K562 (cell line): ENCODE results near the gene PTPN14. TPM values are rescaled to one million over a fixed set of nuclear protein-coding genes. Genes with fewer than 3 reads are reported as not detected.

Experiments
- ATAC-seq: fragments of 200-7000 bp; cut with Tn5 transposase; 3 replicates; pipeline ENCODE4 v1.9.1; 2020; ENCODE audit warnings: moderate library complexity
- BruUV-seq: library from RNA; stranded (reverse); fragments of 400-500 nt; replicated peaks from 2 replicates; lab custom pipeline; 2021; lab: Mats Ljungman, UMichigan
- CTCF ChIA-PET: fragments of 300-600 bp; formaldehyde crosslinking; extraction: SDS; loops from one replicate; lab custom pipeline; 2021; ENCODE audit warnings: low intra/inter-chr PET ratio; lab: Yijun Ruan, JAX
- POLR2A ChIA-PET: fragments of 300-600, 350-650 bp; sonication (Branson Sonifier 250); formaldehyde crosslinking; extraction: SDS; loops from one replicate; lab custom pipeline; 2021; ENCODE audit warnings: antibody characterized with exemption, inconsistent platforms; lab: Yijun Ruan, JAX
- DNase-seq, 4 experiments: peaks; one replicate each; pipeline versions ENCODE4 v3.0.0 to v3.0.0-alpha.2; 2011 to 2018; ENCODE audit warnings: low spot score in 3 of 4, mixed read lengths in 3 of 4; ENCODE audit errors: extremely low read depth in 1 of 4
- FAIRE-seq: peaks from 2 replicates; lab custom pipeline; 2011; peaks lifted over from hg19 to GRCh38; lab: Jason Lieb, UNC
- H2AFZ ChIP-seq: 2 replicates; pipeline ENCODE4 v1.6.0; 2011; ENCODE audit warnings: low read depth, low read length, control low read depth, inconsistent platforms
- H3K27ac ChIP-seq: fragments of 200-600 bp; 3 replicates; pipeline ENCODE4 v1.8.0; 2011; ENCODE audit warnings: low read depth, mild to moderate bottlenecking, control low read depth, inconsistent platforms, low read length, moderate library complexity, mixed read lengths; ENCODE audit errors: extremely low read depth
- H3K27me3 ChIP-seq, 2 experiments: fragments of 300-600 bp in 1 of 2; 2 replicates in 1 of 2; 3 replicates in 1 of 2; pipeline versions ENCODE4 v1.6.0 to v1.8.0; 2011; ENCODE audit warnings: inconsistent platforms in 2 of 2, low read length in 2 of 2, mild to moderate bottlenecking in 1 of 2, mixed read lengths in 1 of 2, moderate library complexity in 1 of 2; ENCODE audit not compliant: control insufficient read depth in 2 of 2, insufficient read depth in 2 of 2
- H3K36me3 ChIP-seq: fragments of 300-600 bp; 3 replicates; pipeline ENCODE4 v1.8.0; 2011; ENCODE audit warnings: mild to moderate bottlenecking, low read length, inconsistent platforms; ENCODE audit not compliant: control insufficient read depth, insufficient read depth
- H3K4me1 ChIP-seq, 2 experiments: fragments of 200-600 bp in 1 of 2; replicated peaks in 1 of 2; 2 replicates in 1 of 2; 3 replicates in 1 of 2; pipeline versions ENCODE4 v1.5.1 to v1.8.0; 2011; ENCODE audit warnings: inconsistent platforms in 2 of 2, low read length in 2 of 2, mild to moderate bottlenecking in 1 of 2, mixed read lengths in 1 of 2, moderate library complexity in 1 of 2; ENCODE audit not compliant: control insufficient read depth in 2 of 2, insufficient read depth in 2 of 2
- H3K4me2 ChIP-seq: 2 replicates; pipeline ENCODE4 v1.6.1; 2011; ENCODE audit warnings: low read length, control low read depth, inconsistent platforms, mixed read lengths; ENCODE audit not compliant: insufficient read depth
- H3K4me3 ChIP-seq: fragments of 200-600 bp; sonication (generic), shearing (Covaris generic); 2 replicates; pipeline ENCODE4 v1.5.1; 2016; ENCODE audit warnings: control low read depth, inconsistent platforms
- H3K79me2 ChIP-seq: fragments of 200-600 bp; 3 replicates; pipeline ENCODE4 v1.8.0; 2011; ENCODE audit warnings: low read length, inconsistent platforms; ENCODE audit not compliant: control insufficient read depth, insufficient read depth
- H3K9ac ChIP-seq, 2 experiments: 2 replicates each; pipeline versions ENCODE4 v1.6.0 to v1.6.1; 2011; ENCODE audit warnings: low read depth in 2 of 2, low read length in 2 of 2, control low read depth in 1 of 2, inconsistent platforms in 1 of 2, mild to moderate bottlenecking in 1 of 2, mixed read lengths in 1 of 2; ENCODE audit not compliant: insufficient read depth in 1 of 2
- H3K9me1 ChIP-seq: one replicate; pipeline ENCODE4 v1.6.0; 2011; ENCODE audit warnings: inconsistent platforms, mild to moderate bottlenecking, low read length, moderate library complexity; ENCODE audit not compliant: control insufficient read depth, insufficient read depth
- H3K9me3 ChIP-seq: replicated peaks from 2 replicates; pipeline ENCODE4 v1.5.1; 2011; ENCODE audit warnings: low read depth, low read length, inconsistent platforms; ENCODE audit not compliant: control insufficient read depth, insufficient read depth
- H4K20me1 ChIP-seq: replicated peaks from 2 replicates; pipeline ENCODE4 v1.6.1; 2011; ENCODE audit warnings: low read length, inconsistent platforms, mixed read lengths; ENCODE audit not compliant: control insufficient read depth, insufficient read depth
- ATF1 ChIP-seq, 2 experiments: fragments of 450-650 bp in 1 of 2; IDR thresholded peaks; 2 replicates each; pipeline ENCODE4 v1.6.1; 2016; ENCODE audit warnings: missing compliant biosample characterization in 1 of 2, missing genetic modification characterization in 1 of 2
- DNMT1 ChIP-seq: fragments of 450-650 bp; IDR thresholded peaks from 2 replicates; pipeline ENCODE4 v1.6.1; 2016; ENCODE audit warnings: antibody characterized with exemption, mild to moderate bottlenecking
- LARP7 ChIP-seq: fragments of 450-650 bp; IDR thresholded peaks from 2 replicates; pipeline ENCODE4 v1.6.1; 2016
- U2AF1 ChIP-seq: fragments of 200-400 bp; formaldehyde crosslinking; optimal IDR thresholded peaks from 2 replicates; pipeline ENCODE3; 2017; ENCODE audit warnings: mild to moderate bottlenecking, low read depth, low read length, moderate library complexity
- ZNF41 ChIP-seq: fragments of 250-450 bp; sonication (Bioruptor Pico); conservative IDR thresholded peaks from 2 replicates; pipeline ENCODE4 v1.4.0; 2020; ENCODE audit warnings: mild to moderate bottlenecking
- WGBS: fragments of 100-300 bp; shearing (Covaris generic); methylation state at CpG from one replicate; pipeline ENCODE4 v1.1.6; 2016; ENCODE audit warnings: low coverage, mixed read lengths; ENCODE audit not compliant: insufficient coverage; ENCODE audit errors: missing lambda C conversion rate; 5-methylcytosine and 5-hydroxymethylcytosine counted together
- in situ Hi-C: fragments of 300-500 bp; cut with MboI; formaldehyde crosslinking; loops from 4 replicates; pipeline ENCODE4 v1.15.0; 2018; ENCODE audit warnings: inconsistent platforms, mixed read lengths
- intact Hi-C: fragments of 100-400 bp; cut with micrococcal nuclease; formaldehyde crosslinking; loops from 2 replicates; pipeline ENCODE4 v1.14.2; 2022
- polyA plus RNA-seq, 8 experiments: library from polyadenylated mRNA; depleted of rRNA in 4 of 8; stranded (reverse) in 5 of 8; unstranded in 3 of 8; fragments of >200 nt; fragmentation: Nextera tagmentation in 2 of 8; fragmentation: Illumina TruSeq in 1 of 8; extraction: Ambion mirVana in 2 of 8; extraction: Trizol in 1 of 8; gene quantifications; 2 replicates each; pipeline versions ENCODE4 v1.2.1 to v1.2.3, GENCODE V29; 2011 to 2014; ENCODE audit warnings: inconsistent platforms in 1 of 8, missing spikeins in 1 of 8
- total RNA-seq, 7 experiments: library from RNA; depleted of rRNA in 6 of 7; stranded (reverse); fragments of >200 nt in 6 of 7; fragmentation: Illumina TruSeq in 2 of 7; extraction: Trizol in 2 of 7; gene quantifications; 2 replicates each; pipeline versions ENCODE4 v1.2.1 to v1.2.3, GENCODE V29; 2011 to 2021; ENCODE audit warnings: low replicate concordance in 1 of 7
- TF ChIP-seq, protein P1 (sequence below): IDR thresholded peaks from 2 replicates; pipeline ENCODE4 v1.6.1; 2016; ENCODE audit warnings: missing genetic modification characterization, missing compliant biosample characterization

PTPN14 gene
- total and polyA plus RNA-seq, 9 of the 15 experiments (the other 6 are each of a cell fraction or from before 2014, with no cell fraction given) = 0.01 to 0.29 (median 0.04) TPM; not detected in 6

DNA sequence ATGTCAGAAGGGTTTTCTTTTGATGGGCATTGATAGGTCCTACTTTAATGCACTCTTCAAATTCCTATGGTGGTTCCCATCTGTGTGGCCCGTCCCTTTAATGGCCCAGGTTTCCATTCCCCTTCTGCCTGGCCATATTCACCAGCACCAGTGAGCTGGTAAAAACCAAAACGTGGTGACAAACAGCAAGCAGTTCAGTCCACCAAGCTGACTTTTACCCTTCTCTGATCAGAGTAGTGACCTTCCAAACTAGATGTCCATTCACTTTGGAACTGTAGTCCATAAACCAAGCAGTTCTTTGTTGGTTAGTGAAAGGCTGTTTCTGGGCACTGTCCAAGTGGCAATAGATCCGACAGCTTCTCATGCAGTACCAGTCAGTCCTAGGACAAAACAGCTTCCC lies 209.9 kb downstream of the PTPN14 start:
- no peaks in the 10 kb centered on the region for H3K27me3 ChIP-seq
- in situ Hi-C loops (no loop called here), intact Hi-C loops (no loop called here)
- H3K4me3 ChIP-seq = no peak overlapping the region
- TF ChIP-seq DNMT1 = no peak
- CTCF ChIA-PET = no interaction called here
- no peak for ATAC-seq
- no peak for FAIRE-seq
- H3K4me1 ChIP-seq = no peaks in the 10 kb centered on the region
- H3K9ac ChIP-seq = no peak overlapping the region
- WGBS = 18% methylated on average over 3 of the region's 3 CpGs
- peaks cover 6% of the 10 kb centered on the region; the same call in 1 of the 2 replicates for H3K9me3 ChIP-seq
- DNase-seq = no peak
- POLR2A ChIA-PET = no interaction called here
- H3K36me3 ChIP-seq = no peaks in the 10 kb centered on the region
- H3K79me2 ChIP-seq = no peaks in the 10 kb centered on the region
- H3K9me1 ChIP-seq = no peaks in the 10 kb centered on the region
- no TSS peak for BruUV-seq
- H2AFZ ChIP-seq = no peak overlapping the region
- H4K20me1 ChIP-seq = no peaks in the 10 kb centered on the region
- H3K4me2 ChIP-seq = no peak overlapping the region
- no peak overlapping the region for H3K27ac ChIP-seq

DNA sequence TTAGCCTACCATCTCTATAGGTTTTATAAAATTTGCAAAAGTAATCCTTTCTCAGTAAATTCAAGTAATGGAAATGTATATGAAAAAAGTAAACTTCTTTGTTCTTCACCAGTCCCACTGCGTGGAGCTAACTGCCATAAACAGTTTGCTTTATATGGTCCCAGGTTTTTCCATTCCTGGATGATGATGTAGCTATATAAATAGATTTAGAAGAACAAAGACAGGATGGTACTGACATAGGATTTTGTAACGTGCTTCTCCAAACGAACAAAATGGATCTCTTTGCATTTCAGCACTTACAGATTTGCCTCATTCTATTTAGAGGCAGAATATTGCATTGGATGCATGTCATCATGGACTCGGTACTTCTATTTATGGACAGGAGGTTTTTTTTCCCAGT lies 213.2 kb downstream of the PTPN14 start:
- Histone ChIP-seq H3K9me3 (no peaks in the 10 kb centered on the region), H3K4me3 (no peak overlapping the region), H3K9ac (no peak overlapping the region), H3K79me2 (no peaks in the 10 kb centered on the region), H2AFZ (no peak overlapping the region), H4K20me1 (no peaks in the 10 kb centered on the region), H3K27ac (no peak overlapping the region), H3K4me2 (no peak overlapping the region), H3K36me3 (peaks cover 11% of the 10 kb centered on the region; the same call in 1 of the 3 replicates), H3K27me3 (no peaks in the 10 kb centered on the region), H3K4me1 (no peaks in the 10 kb centered on the region), H3K9me1 (no peaks in the 10 kb centered on the region)
- in situ Hi-C loops = loop anchor here (5.0 kb wide), 1 partner anchor 249 kb away; no protein-coding TSS in a partner anchor
- no peak for ATAC-seq
- no peak for DNase-seq
- no TSS peak for BruUV-seq
- no peak for FAIRE-seq
- TF ChIP-seq, protein P1, sequence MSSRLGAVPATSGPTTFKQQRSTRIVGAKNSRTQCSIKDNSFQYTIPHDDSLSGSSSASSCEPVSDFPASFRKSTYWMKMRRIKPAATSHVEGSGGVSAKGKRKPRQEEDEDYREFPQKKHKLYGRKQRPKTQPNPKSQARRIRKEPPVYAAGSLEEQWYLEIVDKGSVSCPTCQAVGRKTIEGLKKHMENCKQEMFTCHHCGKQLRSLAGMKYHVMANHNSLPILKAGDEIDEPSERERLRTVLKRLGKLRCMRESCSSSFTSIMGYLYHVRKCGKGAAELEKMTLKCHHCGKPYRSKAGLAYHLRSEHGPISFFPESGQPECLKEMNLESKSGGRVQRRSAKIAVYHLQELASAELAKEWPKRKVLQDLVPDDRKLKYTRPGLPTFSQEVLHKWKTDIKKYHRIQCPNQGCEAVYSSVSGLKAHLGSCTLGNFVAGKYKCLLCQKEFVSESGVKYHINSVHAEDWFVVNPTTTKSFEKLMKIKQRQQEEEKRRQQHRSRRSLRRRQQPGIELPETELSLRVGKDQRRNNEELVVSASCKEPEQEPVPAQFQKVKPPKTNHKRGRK (tag) = no peak
- TF ChIP-seq U2AF1 (no peak), ATF1 (CRISPR knock-in tag; IDR thresholded peaks at IDR 0.05) (no peak), ATF1 (tag; IDR thresholded peaks at IDR 0.05) (no peak), ZNF41 (CRISPR knock-in tag) (no peak), LARP7 (no peak)
- 64% methylated on average over 4 of the region's 4 CpGs for WGBS
- CTCF ChIA-PET = no interaction called here
- intact Hi-C loops = no loop called here
- POLR2A ChIA-PET = interaction anchor here (0.9 kb wide), 1 partner anchor 12 kb away, joined by 3 read pairs; no protein-coding TSS in a partner anchor
